GM12878 (cell line): ENCODE measurements around the gene MTMR3. TPM values are rescaled to one million over a fixed set of nuclear protein-coding genes. Genes with fewer than 3 reads are reported as not detected.
A peak's percentile ranks its signal among the peaks of the same experiment; 100 is the strongest.

Experiments used
- ATAC-seq: fragments of 200-7000 bp; cut with Tn5 transposase; 3 replicates; pipeline ENCODE4 v1.9.1; 2020; ENCODE audit warnings: mild to moderate bottlenecking, moderate library complexity
- BruUV-seq: library from RNA; stranded (reverse); fragments of 400-500 nt; replicated peaks from 2 replicates; lab custom pipeline; 2021; lab: Mats Ljungman, UMichigan
- CTCF ChIA-PET: fragments of 300-600 bp; sonication (Branson Sonifier 250); formaldehyde crosslinking; extraction: SDS; loops from one replicate; lab custom pipeline; 2021; ENCODE audit warnings: inconsistent platforms; lab: Yijun Ruan, JAX
- POLR2A ChIA-PET: fragments of 350-600 bp; formaldehyde crosslinking; extraction: SDS; loops from one replicate; lab custom pipeline; 2021; ENCODE audit warnings: inconsistent platforms; lab: Charles Lee
- RAD21 ChIA-PET: fragments of 300-600 bp; sonication (Branson Sonifier 250); formaldehyde crosslinking; loops from one replicate; lab custom pipeline; 2023; ENCODE audit warnings: antibody characterized with exemption; ENCODE audit not compliant: unreplicated experiment; lab: Charles Lee
- SMC1A ChIA-PET: fragments of 300-600 bp; sonication (Branson Sonifier 250); formaldehyde crosslinking; loops from one replicate; lab custom pipeline; 2023; ENCODE audit not compliant: unreplicated experiment, uncharacterized antibody; lab: Charles Lee
- DNase-seq: peaks from one replicate; pipeline ENCODE4 v3.0.0-alpha.2; 2011; ENCODE audit warnings: low read depth, low spot score
- FAIRE-seq: peaks from 3 replicates; lab custom pipeline; 2011; peaks lifted over from hg19 to GRCh38; lab: Jason Lieb, UNC
- H2AFZ ChIP-seq: 2 replicates; pipeline ENCODE4 v1.6.0; 2011; ENCODE audit warnings: low read depth, low read length, control low read depth; ENCODE audit not compliant: control insufficient read depth
- H3K27ac ChIP-seq: 2 replicates; pipeline ENCODE4 v1.5.1; 2011; ENCODE audit warnings: control low read depth; ENCODE audit not compliant: control insufficient read depth, insufficient read depth
- H3K27me3 ChIP-seq, 2 experiments: replicated peaks in 1 of 2; 2 replicates each; pipeline versions ENCODE4 v1.6.0 to v1.6.1; 2011; ENCODE audit warnings: low read length in 1 of 2; ENCODE audit not compliant: control insufficient read depth in 2 of 2, insufficient read depth in 2 of 2
- H3K36me3 ChIP-seq, 2 experiments: 2 replicates each; pipeline ENCODE4 v1.5.1; 2011; ENCODE audit warnings: low read length in 1 of 2; ENCODE audit not compliant: control insufficient read depth in 2 of 2, insufficient read depth in 2 of 2
- H3K4me1 ChIP-seq: 2 replicates; pipeline ENCODE4 v1.6.1; 2011; ENCODE audit warnings: mild to moderate bottlenecking, low read length, moderate library complexity, mixed read lengths; ENCODE audit not compliant: control insufficient read depth, insufficient read depth
- H3K4me2 ChIP-seq: 2 replicates; pipeline ENCODE4 v1.6.0; 2011; ENCODE audit warnings: control low read depth; ENCODE audit not compliant: control insufficient read depth, insufficient read depth
- H3K4me3 ChIP-seq: fragments of 200-600 bp; sonication (generic); 2 replicates; pipeline ENCODE4 v1.5.1; 2016
- H3K79me2 ChIP-seq: 2 replicates; pipeline ENCODE4 v1.6.0; 2011; ENCODE audit warnings: low read length; ENCODE audit not compliant: control insufficient read depth, insufficient read depth
- H3K9ac ChIP-seq: 2 replicates; pipeline ENCODE4 v1.8.0; 2011; ENCODE audit warnings: low read length, control low read depth, mixed read lengths; ENCODE audit not compliant: control insufficient read depth, insufficient read depth
- H3K9me3 ChIP-seq: replicated peaks from 3 replicates; pipeline ENCODE4 v1.5.1; 2011; ENCODE audit warnings: mild to moderate bottlenecking, low read length; ENCODE audit not compliant: control insufficient read depth, insufficient read depth
- H4K20me1 ChIP-seq: 2 replicates; pipeline ENCODE4 v1.6.0; 2011; ENCODE audit not compliant: control insufficient read depth, insufficient read depth
- BACH1 ChIP-seq: fragments of 450-650 bp; IDR thresholded peaks from 2 replicates; pipeline ENCODE4 v1.6.1; 2017; ENCODE audit warnings: mild to moderate bottlenecking, borderline replicate concordance
- BCLAF1 ChIP-seq: fragments of 450-650 bp; IDR thresholded peaks from 2 replicates; pipeline ENCODE4 v1.6.1; 2017; ENCODE audit warnings: antibody characterized with exemption, mild to moderate bottlenecking, moderate library complexity
- CEBPB ChIP-seq, 2 experiments: fragments of 150-350 bp in 1 of 2; IDR thresholded peaks; 2 replicates each; pipeline ENCODE4 v1.6.1; 2012 to 2014; ENCODE audit warnings: low read depth in 2 of 2, low read length in 2 of 2, borderline replicate concordance in 1 of 2, inconsistent platforms in 1 of 2
- CHD1 ChIP-seq: IDR thresholded peaks from 2 replicates; pipeline ENCODE4 v1.6.1; 2012; ENCODE audit warnings: low read depth, low read length, improper control_type of control experiment
- DPF2 ChIP-seq: fragments of 450-650 bp; IDR thresholded peaks from 2 replicates; pipeline ENCODE4 v1.6.1; 2017; ENCODE audit warnings: mild to moderate bottlenecking
- EGR1 ChIP-seq, 2 experiments: IDR thresholded peaks; 1 replicate in 1 of 2; 2 replicates in 1 of 2; pipeline ENCODE4 v1.6.1; 2011 to 2012; ENCODE audit warnings: low read depth in 2 of 2, low read length in 2 of 2, borderline replicate concordance in 1 of 2, mild to moderate bottlenecking in 1 of 2, moderate library complexity in 1 of 2
- ETV6 ChIP-seq, 2 experiments: fragments of 450-650 bp in 1 of 2; IDR thresholded peaks in 1 of 2; conservative IDR thresholded peaks in 1 of 2; 2 replicates each; pipeline ENCODE4 v1.6.1; 2014; ENCODE audit warnings: antibody characterized with exemption in 1 of 2, borderline replicate concordance in 1 of 2, low read depth in 1 of 2, mild to moderate bottlenecking in 1 of 2, moderate library complexity in 1 of 2
- FOXK2 ChIP-seq: fragments of 450-650 bp; IDR thresholded peaks from 2 replicates; pipeline ENCODE4 v1.6.1; 2017; ENCODE audit warnings: mild to moderate bottlenecking, moderate library complexity
- FOXM1 ChIP-seq: IDR thresholded peaks from 2 replicates; pipeline ENCODE4 v1.6.1; 2012; ENCODE audit warnings: low read depth, mild to moderate bottlenecking, inconsistent platforms, low read length, moderate library complexity
- HCFC1 ChIP-seq: fragments of 150-350 bp; IDR thresholded peaks from 2 replicates; pipeline ENCODE4 v1.6.1; 2014; ENCODE audit warnings: low read length
- LARP7 ChIP-seq: fragments of 450-650 bp; IDR thresholded peaks from 2 replicates; pipeline ENCODE4 v1.6.1; 2017; ENCODE audit warnings: mild to moderate bottlenecking
- MEF2A ChIP-seq: IDR thresholded peaks from 2 replicates; pipeline ENCODE4 v1.6.1; 2011; ENCODE audit warnings: low read depth, mild to moderate bottlenecking, low read length, moderate library complexity; ENCODE audit not compliant: insufficient read depth
- RBBP5 ChIP-seq: fragments of 200-600 bp; sonication (generic); conservative IDR thresholded peaks from 2 replicates; pipeline ENCODE4 v1.6.1; 2016
- RUNX3 ChIP-seq: IDR thresholded peaks from 2 replicates; pipeline ENCODE4 v1.6.1; 2012; ENCODE audit warnings: low read length, inconsistent platforms
- SREBF2 ChIP-seq: IDR thresholded peaks from 2 replicates; pipeline ENCODE4 v1.6.1; 2012; ENCODE audit warnings: mild to moderate bottlenecking, low read length
- ZNF24 ChIP-seq: fragments of 450-650 bp; IDR thresholded peaks from 2 replicates; pipeline ENCODE4 v1.6.1; 2017; ENCODE audit warnings: antibody characterized with exemption, mild to moderate bottlenecking
- ZNF274 ChIP-seq: IDR thresholded peaks from one replicate; pipeline ENCODE4 v1.8.0; 2011; ENCODE audit not compliant: insufficient read length, insufficient read depth
- WGBS: methylation state at CpG from one replicate; pipeline ENCODE4 v1.1.6; 2016; ENCODE audit warnings: low lambda C conversion rate; ENCODE audit not compliant: insufficient replicate concordance, insufficient coverage; ENCODE audit errors: missing lambda C conversion rate; 5-methylcytosine and 5-hydroxymethylcytosine counted together
- in situ Hi-C: fragments of 300-500 bp; cut with MboI; formaldehyde crosslinking; loops from 9 replicates; pipeline ENCODE4 v1.14.3; 2018; ENCODE audit warnings: mixed read lengths
- intact Hi-C: fragments of 100-400 bp; cut with micrococcal nuclease; formaldehyde crosslinking; loops from one replicate; pipeline ENCODE4 v1.14.2; 2022; ENCODE audit not compliant: unreplicated experiment
- polyA plus RNA-seq, 11 experiments: library from polyadenylated mRNA; depleted of rRNA in 4 of 11; unstranded in 6 of 11; stranded (reverse) in 5 of 11; fragments of >200 nt; fragmentation: Nextera tagmentation in 4 of 11; fragmentation: Illumina TruSeq in 1 of 11; extraction: Ambion mirVana in 4 of 11; extraction: Trizol in 1 of 11; gene quantifications; 1 replicate in 1 of 11; 2 replicates in 10 of 11; pipeline versions ENCODE4 v1.2.1 to v1.2.3, GENCODE V29; 2011 to 2016; ENCODE audit warnings: inconsistent platforms in 2 of 11, missing spikeins in 2 of 11, low read depth in 1 of 11
- total RNA-seq, 4 experiments: library from RNA; depleted of rRNA in 3 of 4; stranded (reverse); fragments of >200 nt in 3 of 4; fragmentation: Illumina TruSeq in 1 of 4; extraction: Trizol in 1 of 4; gene quantifications; 2 replicates each; pipeline versions ENCODE4 v1.2.1 to v1.2.3, GENCODE V29; 2013 to 2021
- TF ChIP-seq, protein P1 (sequence below): fragments of 450-650 bp; IDR thresholded peaks from 2 replicates; pipeline ENCODE4 v1.6.1; 2017; ENCODE audit warnings: mild to moderate bottlenecking

The MTMR3 gene
- total and polyA plus RNA-seq, 10 of the 15 experiments (the other 5 are each of a cell fraction or from before 2014, with no cell fraction given) = 1.4 to 23.7 (median 10.6) TPM

DNA sequence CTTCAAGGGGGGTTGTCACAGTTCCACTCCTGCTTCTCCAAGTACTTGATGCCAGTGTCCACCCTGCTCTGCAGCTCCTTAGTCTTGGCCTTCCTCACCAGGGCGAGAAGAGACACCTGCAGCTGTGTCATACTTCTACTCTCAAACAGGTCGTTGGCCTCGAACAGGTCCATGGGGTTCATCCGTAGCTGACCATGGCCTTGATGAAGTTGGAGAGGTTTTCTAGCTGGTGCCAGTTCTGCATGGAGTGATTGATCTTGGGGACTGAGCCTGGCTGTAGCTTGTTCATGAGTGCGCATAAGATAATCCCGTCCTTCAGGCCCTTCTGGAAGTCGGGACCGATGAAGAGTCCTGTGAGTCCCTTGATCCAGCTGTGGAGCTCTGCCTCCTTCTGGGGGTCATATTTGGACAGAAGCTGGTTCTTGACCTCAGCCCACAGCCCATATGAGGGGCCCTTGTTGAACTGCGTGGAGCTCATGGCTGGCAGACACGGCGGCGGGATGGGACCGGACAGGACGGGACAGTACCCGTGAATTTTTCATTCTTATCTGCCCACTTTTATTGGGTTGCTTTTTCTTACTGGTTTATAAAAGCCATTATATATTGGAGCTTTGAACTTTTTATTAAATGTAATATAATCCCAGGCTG lies 163.9 kb downstream of the MTMR3 start (continued):
- TF ChIP-seq, protein P1, sequence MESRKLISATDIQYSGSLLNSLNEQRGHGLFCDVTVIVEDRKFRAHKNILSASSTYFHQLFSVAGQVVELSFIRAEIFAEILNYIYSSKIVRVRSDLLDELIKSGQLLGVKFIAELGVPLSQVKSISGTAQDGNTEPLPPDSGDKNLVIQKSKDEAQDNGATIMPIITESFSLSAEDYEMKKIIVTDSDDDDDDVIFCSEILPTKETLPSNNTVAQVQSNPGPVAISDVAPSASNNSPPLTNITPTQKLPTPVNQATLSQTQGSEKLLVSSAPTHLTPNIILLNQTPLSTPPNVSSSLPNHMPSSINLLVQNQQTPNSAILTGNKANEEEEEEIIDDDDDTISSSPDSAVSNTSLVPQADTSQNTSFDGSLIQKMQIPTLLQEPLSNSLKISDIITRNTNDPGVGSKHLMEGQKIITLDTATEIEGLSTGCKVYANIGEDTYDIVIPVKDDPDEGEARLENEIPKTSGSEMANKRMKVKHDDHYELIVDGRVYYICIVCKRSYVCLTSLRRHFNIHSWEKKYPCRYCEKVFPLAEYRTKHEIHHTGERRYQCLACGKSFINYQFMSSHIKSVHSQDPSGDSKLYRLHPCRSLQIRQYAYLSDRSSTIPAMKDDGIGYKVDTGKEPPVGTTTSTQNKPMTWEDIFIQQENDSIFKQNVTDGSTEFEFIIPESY = no peak

DNA sequence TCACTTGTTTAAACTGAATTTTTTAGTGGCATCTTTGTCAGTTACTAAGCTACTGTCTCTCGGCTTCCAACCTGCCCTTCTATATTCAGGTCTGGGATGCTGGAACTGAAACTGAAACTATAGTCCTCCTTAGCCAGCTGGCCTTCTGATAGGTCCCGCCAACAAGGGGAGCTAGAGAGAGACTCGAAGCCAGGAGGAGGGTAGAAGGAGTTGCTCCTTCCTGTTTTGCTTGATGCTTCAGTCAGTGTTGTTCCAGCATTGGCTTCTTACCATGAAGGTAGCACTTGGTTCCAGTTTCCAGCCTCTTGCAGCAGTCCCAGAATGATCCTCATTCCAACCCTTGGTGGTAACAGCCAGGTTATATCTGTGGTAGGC lies 164.4 kb downstream of the MTMR3 start:
- intact Hi-C loops (no loop called here), in situ Hi-C loops (no loop called here)
- TF ChIP-seq MEF2A (no peak), FOXK2 (no peak), EGR1 (IDR thresholded peaks at IDR 0.05; ENCODE audit: borderline replicate concordance in 1 of 2, low read depth in 2 of 2, low read length in 2 of 2) (no peak), RUNX3 (no peak), ETV6 (conservative IDR thresholded peaks at IDR 0.05 in 1 of 2, IDR thresholded peaks at IDR 0.05 in 1 of 2; ENCODE audit: borderline replicate concordance in 1 of 2, low read depth in 1 of 2) (no peak), RBBP5 (no peak), SREBF2 (no peak), FOXM1 (no peak), HCFC1 (no peak), LARP7 (no peak), CHD1 (no peak), CEBPB (IDR thresholded peaks at IDR 0.05; ENCODE audit: borderline replicate concordance in 1 of 2, low read depth in 2 of 2, low read length in 2 of 2) (no peak), ZNF274 (no peak), DPF2 (no peak), BACH1 (no peak), ZNF24 (no peak), BCLAF1 (no peak)
- Histone ChIP-seq H3K9ac (no peak overlapping the region), H3K4me3 (no peak overlapping the region), H2AFZ (peak overlapping the region; percentile 33; the same call in 1 of the 2 replicates), H3K4me2 (no peak overlapping the region), H3K36me3 (no peaks in the 10 kb centered on the region), H4K20me1 (no peaks in the 10 kb centered on the region), H3K27ac (no peak overlapping the region), H3K4me1 (no peaks in the 10 kb centered on the region), H3K27me3 (no peaks in the 10 kb centered on the region), H3K9me3 (no peaks in the 10 kb centered on the region), H3K79me2 (no peaks in the 10 kb centered on the region)
- peak; percentile 62 for ATAC-seq
- SMC1A ChIA-PET = interaction anchor here (1.2 to 2.9 kb wide), 2 partner anchors 29 to 41 kb away, joined by 4 to 12 read pairs; no protein-coding TSS in a partner anchor
- POLR2A ChIA-PET = no interaction called here
- peak; percentile 57 for FAIRE-seq
- RAD21 ChIA-PET = interaction anchor here (1.6 kb wide), 1 partner anchor 31 kb away, joined by 3 read pairs; no protein-coding TSS in a partner anchor
- BruUV-seq = no TSS peak
- 71% methylated on average over 3 of the region's 3 CpGs for WGBS
- CTCF ChIA-PET = interaction anchor here (0.7 to 1.5 kb wide), 3 partner anchors 41 to 74 kb away, joined by 3 to 9 read pairs (median 6); no protein-coding TSS in a partner anchor
- no peak for DNase-seq
